A549 (cell line): ENCODE data around the gene GLS.

Source experiments
- SREBF2 ChIP-seq: fragments of 450-650 bp; IDR thresholded peaks from 2 replicates; pipeline ENCODE4 v1.6.1; 2014; ENCODE audit warnings: mild to moderate bottlenecking, moderate library complexity
- TF ChIP-seq, protein P1 (sequence below): fragments of >200 bp; sonication (Bioruptor Twin); formaldehyde crosslinking; IDR thresholded peaks from 3 replicates; pipeline ENCODE4 v1.5.1; 2016
- TF ChIP-seq, protein P2 (sequence below): fragments of 200-600 bp; sonication (generic); IDR thresholded peaks from 2 replicates; pipeline ENCODE4 v1.6.1; 2016; ENCODE audit warnings: antibody characterized with exemption, mild to moderate bottlenecking, moderate library complexity
- TF ChIP-seq, protein P3 (sequence below): IDR thresholded peaks from 2 replicates; pipeline ENCODE4 v1.6.1; 2012

DNA sequence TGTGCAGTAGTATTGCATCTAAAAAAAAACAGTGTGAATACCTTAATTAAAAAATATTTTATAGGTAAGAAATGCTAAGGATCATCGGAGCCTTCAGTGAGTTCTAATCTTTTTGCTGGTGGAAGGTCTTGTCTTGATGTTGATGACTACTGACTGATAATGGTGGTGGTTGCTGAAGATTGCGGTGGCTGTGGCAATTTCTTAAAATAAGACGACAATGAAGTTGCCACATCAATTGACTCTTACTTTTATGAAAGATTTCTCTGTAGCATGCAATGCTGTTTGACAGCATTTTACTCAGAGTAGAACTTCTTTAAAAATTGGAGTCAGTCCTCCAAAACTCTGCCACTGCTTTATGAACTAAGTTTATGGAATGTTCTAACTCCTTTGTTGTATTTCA lies 36.2 kb downstream of the GLS start:
- TF ChIP-seq, protein P1, sequence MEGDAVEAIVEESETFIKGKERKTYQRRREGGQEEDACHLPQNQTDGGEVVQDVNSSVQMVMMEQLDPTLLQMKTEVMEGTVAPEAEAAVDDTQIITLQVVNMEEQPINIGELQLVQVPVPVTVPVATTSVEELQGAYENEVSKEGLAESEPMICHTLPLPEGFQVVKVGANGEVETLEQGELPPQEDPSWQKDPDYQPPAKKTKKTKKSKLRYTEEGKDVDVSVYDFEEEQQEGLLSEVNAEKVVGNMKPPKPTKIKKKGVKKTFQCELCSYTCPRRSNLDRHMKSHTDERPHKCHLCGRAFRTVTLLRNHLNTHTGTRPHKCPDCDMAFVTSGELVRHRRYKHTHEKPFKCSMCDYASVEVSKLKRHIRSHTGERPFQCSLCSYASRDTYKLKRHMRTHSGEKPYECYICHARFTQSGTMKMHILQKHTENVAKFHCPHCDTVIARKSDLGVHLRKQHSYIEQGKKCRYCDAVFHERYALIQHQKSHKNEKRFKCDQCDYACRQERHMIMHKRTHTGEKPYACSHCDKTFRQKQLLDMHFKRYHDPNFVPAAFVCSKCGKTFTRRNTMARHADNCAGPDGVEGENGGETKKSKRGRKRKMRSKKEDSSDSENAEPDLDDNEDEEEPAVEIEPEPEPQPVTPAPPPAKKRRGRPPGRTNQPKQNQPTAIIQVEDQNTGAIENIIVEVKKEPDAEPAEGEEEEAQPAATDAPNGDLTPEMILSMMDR = no peak
- TF ChIP-seq, protein P2, sequence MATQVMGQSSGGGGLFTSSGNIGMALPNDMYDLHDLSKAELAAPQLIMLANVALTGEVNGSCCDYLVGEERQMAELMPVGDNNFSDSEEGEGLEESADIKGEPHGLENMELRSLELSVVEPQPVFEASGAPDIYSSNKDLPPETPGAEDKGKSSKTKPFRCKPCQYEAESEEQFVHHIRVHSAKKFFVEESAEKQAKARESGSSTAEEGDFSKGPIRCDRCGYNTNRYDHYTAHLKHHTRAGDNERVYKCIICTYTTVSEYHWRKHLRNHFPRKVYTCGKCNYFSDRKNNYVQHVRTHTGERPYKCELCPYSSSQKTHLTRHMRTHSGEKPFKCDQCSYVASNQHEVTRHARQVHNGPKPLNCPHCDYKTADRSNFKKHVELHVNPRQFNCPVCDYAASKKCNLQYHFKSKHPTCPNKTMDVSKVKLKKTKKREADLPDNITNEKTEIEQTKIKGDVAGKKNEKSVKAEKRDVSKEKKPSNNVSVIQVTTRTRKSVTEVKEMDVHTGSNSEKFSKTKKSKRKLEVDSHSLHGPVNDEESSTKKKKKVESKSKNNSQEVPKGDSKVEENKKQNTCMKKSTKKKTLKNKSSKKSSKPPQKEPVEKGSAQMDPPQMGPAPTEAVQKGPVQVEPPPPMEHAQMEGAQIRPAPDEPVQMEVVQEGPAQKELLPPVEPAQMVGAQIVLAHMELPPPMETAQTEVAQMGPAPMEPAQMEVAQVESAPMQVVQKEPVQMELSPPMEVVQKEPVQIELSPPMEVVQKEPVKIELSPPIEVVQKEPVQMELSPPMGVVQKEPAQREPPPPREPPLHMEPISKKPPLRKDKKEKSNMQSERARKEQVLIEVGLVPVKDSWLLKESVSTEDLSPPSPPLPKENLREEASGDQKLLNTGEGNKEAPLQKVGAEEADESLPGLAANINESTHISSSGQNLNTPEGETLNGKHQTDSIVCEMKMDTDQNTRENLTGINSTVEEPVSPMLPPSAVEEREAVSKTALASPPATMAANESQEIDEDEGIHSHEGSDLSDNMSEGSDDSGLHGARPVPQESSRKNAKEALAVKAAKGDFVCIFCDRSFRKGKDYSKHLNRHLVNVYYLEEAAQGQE = no peak
- TF ChIP-seq SREBF2 = no peak
- TF ChIP-seq, protein P3, sequence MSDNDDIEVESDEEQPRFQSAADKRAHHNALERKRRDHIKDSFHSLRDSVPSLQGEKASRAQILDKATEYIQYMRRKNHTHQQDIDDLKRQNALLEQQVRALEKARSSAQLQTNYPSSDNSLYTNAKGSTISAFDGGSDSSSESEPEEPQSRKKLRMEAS = no peak
